K562 (cell line): ENCODE measurements around the gene MCIDAS. TPM values are rescaled to one million over a fixed set of nuclear protein-coding genes. Genes with fewer than 3 reads are reported as not detected.

ENCODE experiments used
- HEY1 ChIP-seq: fragments of 250-450 bp; sonication (Bioruptor Pico); IDR thresholded peaks from 2 replicates; pipeline ENCODE4 v1.5.0; 2020; ENCODE audit warnings: mild to moderate bottlenecking, moderate library complexity, borderline replicate concordance
- MYBL2 ChIP-seq, 2 experiments: fragments of 450-650 bp in 1 of 2; sonication (generic) in 1 of 2; formaldehyde crosslinking in 1 of 2; IDR thresholded peaks; 2 replicates each; pipeline versions ENCODE4 v1.6.1 to v1.8.1; 2017 to 2022; ENCODE audit warnings: borderline replicate concordance in 1 of 2, inconsistent platforms in 1 of 2, low read depth in 1 of 2, mild to moderate bottlenecking in 1 of 2, missing genetic modification reagents in 1 of 2, moderate library complexity in 1 of 2
- NR1H2 ChIP-seq: sonication (generic); formaldehyde crosslinking; IDR thresholded peaks from 2 replicates; pipeline ENCODE4 v1.4.0; 2020; ENCODE audit warnings: mild to moderate bottlenecking, missing genetic modification reagents
- PTTG1 ChIP-seq: fragments of 450-650 bp; IDR thresholded peaks from 2 replicates; pipeline ENCODE4 v1.6.1; 2016; ENCODE audit warnings: low read depth, mild to moderate bottlenecking, missing genetic modification characterization, missing compliant biosample characterization
- SIN3A ChIP-seq, 2 experiments: fragments of 150-350 bp in 1 of 2; IDR thresholded peaks; 2 replicates each; pipeline ENCODE4 v1.6.1; 2011 to 2016; ENCODE audit warnings: borderline replicate concordance in 2 of 2, low read depth in 2 of 2, low read length in 2 of 2, mild to moderate bottlenecking in 2 of 2, moderate library complexity in 2 of 2; ENCODE audit not compliant: control insufficient read depth in 1 of 2
- TAF1 ChIP-seq: IDR thresholded peaks from 2 replicates; pipeline ENCODE4 v1.6.1; 2011; ENCODE audit warnings: mild to moderate bottlenecking, low read length, moderate library complexity; ENCODE audit not compliant: insufficient read depth, control insufficient read depth, severe bottlenecking; ENCODE audit errors: extremely low read depth
- ZFPM2 ChIP-seq: fragments of 250-450 bp; sonication (Bioruptor Pico); IDR thresholded peaks from 2 replicates; pipeline ENCODE4 v1.5.1; 2022; ENCODE audit warnings: mild to moderate bottlenecking
- ZNF778 ChIP-seq: fragments of 450-650 bp; formaldehyde crosslinking; IDR thresholded peaks from 2 replicates; pipeline ENCODE4 v1.4.0; 2020; ENCODE audit warnings: mild to moderate bottlenecking, moderate library complexity
- polyA plus RNA-seq, 8 experiments: library from polyadenylated mRNA; depleted of rRNA in 4 of 8; stranded (reverse) in 5 of 8; unstranded in 3 of 8; fragments of >200 nt; fragmentation: Nextera tagmentation in 2 of 8; fragmentation: Illumina TruSeq in 1 of 8; extraction: Ambion mirVana in 2 of 8; extraction: Trizol in 1 of 8; gene quantifications; 2 replicates each; pipeline versions ENCODE4 v1.2.1 to v1.2.3, GENCODE V29; 2011 to 2014; ENCODE audit warnings: inconsistent platforms in 1 of 8, missing spikeins in 1 of 8
- total RNA-seq, 7 experiments: library from RNA; depleted of rRNA in 6 of 7; stranded (reverse); fragments of >200 nt in 6 of 7; fragmentation: Illumina TruSeq in 2 of 7; extraction: Trizol in 2 of 7; gene quantifications; 2 replicates each; pipeline versions ENCODE4 v1.2.1 to v1.2.3, GENCODE V29; 2011 to 2021; ENCODE audit warnings: low replicate concordance in 1 of 7
- TF ChIP-seq, protein P1 (sequence below): fragments of 450-650 bp; conservative IDR thresholded peaks from 2 replicates; pipeline ENCODE4 v1.6.1; 2016; ENCODE audit warnings: missing genetic modification characterization, low read depth, mild to moderate bottlenecking, missing compliant biosample characterization, moderate library complexity
- TF ChIP-seq, protein P2 (sequence below): fragments of 450-650 bp; IDR thresholded peaks from 2 replicates; pipeline ENCODE4 v1.6.1; 2014; ENCODE audit warnings: low read depth, mild to moderate bottlenecking, moderate library complexity, borderline replicate concordance
- TF ChIP-seq, protein P3 (sequence below), 3 experiments: IDR thresholded peaks in 2 of 3; conservative IDR thresholded peaks in 1 of 3; 2 replicates each; pipeline ENCODE4 v1.5.1; 2011 to 2012; ENCODE audit warnings: low read length in 3 of 3, mild to moderate bottlenecking in 3 of 3, control low read depth in 2 of 3, improper control_type of control experiment in 1 of 3, inconsistent platforms in 1 of 3, low read depth in 1 of 3, mixed read lengths in 1 of 3, moderate library complexity in 1 of 3; ENCODE audit not compliant: insufficient read depth in 2 of 3
- TF ChIP-seq, protein P4 (sequence below): sonication (generic); formaldehyde crosslinking; IDR thresholded peaks from 2 replicates; pipeline ENCODE4 v1.4.0; 2020; ENCODE audit warnings: mild to moderate bottlenecking, missing genetic modification reagents

Gene MCIDAS
- total and polyA plus RNA-seq, 9 of the 15 experiments (the other 6 are each of a cell fraction or from before 2014, with no cell fraction given), result 0.07 to 1.5 (median 0.69) TPM

DNA sequence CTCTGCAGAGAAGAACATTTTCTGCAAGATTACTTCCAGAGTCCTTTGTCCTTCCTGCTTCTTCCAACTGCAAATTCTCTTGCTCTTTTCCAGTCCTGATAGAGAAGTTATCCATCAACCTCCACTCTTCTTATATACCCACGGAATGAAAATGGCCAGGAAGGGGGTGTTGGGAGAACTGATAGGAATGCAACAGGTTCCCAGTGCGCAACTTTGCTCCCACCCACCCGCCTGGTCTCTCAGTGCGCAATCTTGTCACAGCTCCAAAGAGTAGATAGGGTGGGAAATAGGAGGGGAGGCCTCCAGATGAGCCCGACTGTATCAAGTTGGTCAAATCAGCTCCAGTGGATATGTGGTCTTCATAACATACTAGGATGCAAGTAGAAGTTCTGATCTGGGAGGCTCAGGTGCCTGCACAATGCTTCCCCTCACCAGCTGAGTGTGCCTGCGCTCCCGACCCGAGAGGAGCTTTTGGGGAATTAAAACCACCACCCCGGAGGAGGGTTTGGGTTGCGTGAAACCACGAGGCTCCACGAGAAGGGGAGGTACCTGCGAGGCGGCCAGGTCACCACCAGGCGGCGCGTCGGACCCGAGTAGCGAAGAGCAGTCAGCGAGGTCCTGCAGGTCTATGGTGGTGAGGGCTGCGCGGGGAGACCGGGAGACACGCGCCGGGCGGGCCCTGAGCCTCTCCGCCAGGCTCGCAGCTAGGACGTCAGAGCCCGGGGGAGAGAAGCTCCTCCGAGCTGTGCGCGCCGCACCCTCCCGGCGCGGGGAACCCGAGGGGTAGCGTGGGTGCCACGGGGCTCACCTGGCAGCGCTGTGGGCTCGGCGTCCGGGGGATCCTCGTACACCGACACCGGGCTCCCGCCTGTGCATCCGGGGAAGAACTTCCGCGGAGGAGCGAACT is 835 bp downstream of the MCIDAS start (continued):
- TF ChIP-seq, protein P1, sequence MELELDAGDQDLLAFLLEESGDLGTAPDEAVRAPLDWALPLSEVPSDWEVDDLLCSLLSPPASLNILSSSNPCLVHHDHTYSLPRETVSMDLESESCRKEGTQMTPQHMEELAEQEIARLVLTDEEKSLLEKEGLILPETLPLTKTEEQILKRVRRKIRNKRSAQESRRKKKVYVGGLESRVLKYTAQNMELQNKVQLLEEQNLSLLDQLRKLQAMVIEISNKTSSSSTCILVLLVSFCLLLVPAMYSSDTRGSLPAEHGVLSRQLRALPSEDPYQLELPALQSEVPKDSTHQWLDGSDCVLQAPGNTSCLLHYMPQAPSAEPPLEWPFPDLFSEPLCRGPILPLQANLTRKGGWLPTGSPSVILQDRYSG (tag), result no peak
- peak; percentile 89; the same call in 1 of the 2 replicates for TF ChIP-seq NR1H2
- no peak for TF ChIP-seq HEY1 (CRISPR knock-in tag)
- TF ChIP-seq TAF1, result peak; percentile 30
- no peak for TF ChIP-seq ZNF778 (CRISPR knock-in tag)
- TF ChIP-seq, protein P2, sequence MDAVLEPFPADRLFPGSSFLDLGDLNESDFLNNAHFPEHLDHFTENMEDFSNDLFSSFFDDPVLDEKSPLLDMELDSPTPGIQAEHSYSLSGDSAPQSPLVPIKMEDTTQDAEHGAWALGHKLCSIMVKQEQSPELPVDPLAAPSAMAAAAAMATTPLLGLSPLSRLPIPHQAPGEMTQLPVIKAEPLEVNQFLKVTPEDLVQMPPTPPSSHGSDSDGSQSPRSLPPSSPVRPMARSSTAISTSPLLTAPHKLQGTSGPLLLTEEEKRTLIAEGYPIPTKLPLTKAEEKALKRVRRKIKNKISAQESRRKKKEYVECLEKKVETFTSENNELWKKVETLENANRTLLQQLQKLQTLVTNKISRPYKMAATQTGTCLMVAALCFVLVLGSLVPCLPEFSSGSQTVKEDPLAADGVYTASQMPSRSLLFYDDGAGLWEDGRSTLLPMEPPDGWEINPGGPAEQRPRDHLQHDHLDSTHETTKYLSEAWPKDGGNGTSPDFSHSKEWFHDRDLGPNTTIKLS, result no peak; the same call in 1 of the 2 replicates
- TF ChIP-seq, protein P3, sequence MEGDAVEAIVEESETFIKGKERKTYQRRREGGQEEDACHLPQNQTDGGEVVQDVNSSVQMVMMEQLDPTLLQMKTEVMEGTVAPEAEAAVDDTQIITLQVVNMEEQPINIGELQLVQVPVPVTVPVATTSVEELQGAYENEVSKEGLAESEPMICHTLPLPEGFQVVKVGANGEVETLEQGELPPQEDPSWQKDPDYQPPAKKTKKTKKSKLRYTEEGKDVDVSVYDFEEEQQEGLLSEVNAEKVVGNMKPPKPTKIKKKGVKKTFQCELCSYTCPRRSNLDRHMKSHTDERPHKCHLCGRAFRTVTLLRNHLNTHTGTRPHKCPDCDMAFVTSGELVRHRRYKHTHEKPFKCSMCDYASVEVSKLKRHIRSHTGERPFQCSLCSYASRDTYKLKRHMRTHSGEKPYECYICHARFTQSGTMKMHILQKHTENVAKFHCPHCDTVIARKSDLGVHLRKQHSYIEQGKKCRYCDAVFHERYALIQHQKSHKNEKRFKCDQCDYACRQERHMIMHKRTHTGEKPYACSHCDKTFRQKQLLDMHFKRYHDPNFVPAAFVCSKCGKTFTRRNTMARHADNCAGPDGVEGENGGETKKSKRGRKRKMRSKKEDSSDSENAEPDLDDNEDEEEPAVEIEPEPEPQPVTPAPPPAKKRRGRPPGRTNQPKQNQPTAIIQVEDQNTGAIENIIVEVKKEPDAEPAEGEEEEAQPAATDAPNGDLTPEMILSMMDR (IDR thresholded peaks at IDR 0.05 in 2 of 3, conservative IDR thresholded peaks at IDR 0.05 in 1 of 3; ENCODE audit: insufficient read depth in 2 of 3, low read depth in 1 of 3, low read length in 3 of 3), result peak; percentile 83 to 92 (median 88)
- TF ChIP-seq, protein P4, sequence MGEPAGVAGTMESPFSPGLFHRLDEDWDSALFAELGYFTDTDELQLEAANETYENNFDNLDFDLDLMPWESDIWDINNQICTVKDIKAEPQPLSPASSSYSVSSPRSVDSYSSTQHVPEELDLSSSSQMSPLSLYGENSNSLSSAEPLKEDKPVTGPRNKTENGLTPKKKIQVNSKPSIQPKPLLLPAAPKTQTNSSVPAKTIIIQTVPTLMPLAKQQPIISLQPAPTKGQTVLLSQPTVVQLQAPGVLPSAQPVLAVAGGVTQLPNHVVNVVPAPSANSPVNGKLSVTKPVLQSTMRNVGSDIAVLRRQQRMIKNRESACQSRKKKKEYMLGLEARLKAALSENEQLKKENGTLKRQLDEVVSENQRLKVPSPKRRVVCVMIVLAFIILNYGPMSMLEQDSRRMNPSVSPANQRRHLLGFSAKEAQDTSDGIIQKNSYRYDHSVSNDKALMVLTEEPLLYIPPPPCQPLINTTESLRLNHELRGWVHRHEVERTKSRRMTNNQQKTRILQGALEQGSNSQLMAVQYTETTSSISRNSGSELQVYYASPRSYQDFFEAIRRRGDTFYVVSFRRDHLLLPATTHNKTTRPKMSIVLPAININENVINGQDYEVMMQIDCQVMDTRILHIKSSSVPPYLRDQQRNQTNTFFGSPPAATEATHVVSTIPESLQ (CRISPR knock-in tag), result 0 out of 2 replicates have a peak, but pooled peaks have one; percentile 44
- TF ChIP-seq MYBL2 (IDR thresholded peaks at IDR 0.05; ENCODE audit: low read depth), result no peak
- no peak for TF ChIP-seq MYBL2 (CRISPR knock-in tag; IDR thresholded peaks at IDR 0.05; ENCODE audit: borderline replicate concordance)
- no peak for TF ChIP-seq ZFPM2
- no peak for TF ChIP-seq SIN3A (IDR thresholded peaks at IDR 0.05; ENCODE audit: borderline replicate concordance in 2 of 2, control insufficient read depth in 1 of 2, low read depth in 2 of 2, low read length in 2 of 2)
- TF ChIP-seq PTTG1 (tag), result no peak
